SK-N-SH treated with all-trans-retinoic acid at 6 μM for 48 hours (cell line): Measurements from ENCODE around the gene ING1.

ENCODE experiments used
- ARNTL ChIP-seq: fragments of 450-650 bp; formaldehyde crosslinking; IDR thresholded peaks from 2 replicates; pipeline ENCODE4 v1.5.0; 2020; ENCODE audit warnings: low read depth, mild to moderate bottlenecking, moderate library complexity, borderline replicate concordance
- CSDC2 ChIP-seq: fragments of 250-450 bp; sonication (Bioruptor Pico); IDR thresholded peaks from 2 replicates; pipeline ENCODE4 v1.5.0; 2020; ENCODE audit warnings: mild to moderate bottlenecking, moderate library complexity
- CSRNP3 ChIP-seq: fragments of 250-450 bp; sonication (Bioruptor Pico); IDR thresholded peaks from 2 replicates; pipeline ENCODE4 v1.5.1; 2021; ENCODE audit warnings: mild to moderate bottlenecking, moderate library complexity
- ESRRG ChIP-seq: fragments of 250-450 bp; sonication (Bioruptor Pico); IDR thresholded peaks from 2 replicates; pipeline ENCODE4 v1.6.1; 2021; ENCODE audit warnings: mild to moderate bottlenecking
- GLIS3 ChIP-seq: fragments of 250-450 bp; sonication (Bioruptor Pico); IDR thresholded peaks from 2 replicates; pipeline ENCODE4 v1.5.0; 2020; ENCODE audit warnings: mild to moderate bottlenecking, moderate library complexity
- ISL1 ChIP-seq: fragments of 250-450 bp; sonication (Bioruptor Pico); IDR thresholded peaks from 2 replicates; pipeline ENCODE4 v2.1.2; 2022; ENCODE audit warnings: mild to moderate bottlenecking, moderate library complexity
- PATZ1 ChIP-seq: fragments of 250-450 bp; sonication (Bioruptor Pico); IDR thresholded peaks from 2 replicates; pipeline ENCODE4 v1.8.0; 2020; ENCODE audit warnings: mild to moderate bottlenecking, moderate library complexity, borderline replicate concordance
- POU6F1 ChIP-seq: fragments of 250-450 bp; sonication (Bioruptor Pico); IDR thresholded peaks from 2 replicates; pipeline ENCODE4 v1.8.0; 2021; ENCODE audit warnings: low read depth, mild to moderate bottlenecking, moderate library complexity, borderline replicate concordance
- PPARA ChIP-seq: fragments of 250-450 bp; sonication (Bioruptor Pico); IDR thresholded peaks from 2 replicates; pipeline ENCODE4 v1.5.0; 2020; ENCODE audit warnings: mild to moderate bottlenecking, borderline replicate concordance
- RARB ChIP-seq: fragments of 250-450 bp; sonication (Bioruptor Pico); IDR thresholded peaks from 2 replicates; pipeline ENCODE4 v1.8.0; 2021; ENCODE audit warnings: mild to moderate bottlenecking, moderate library complexity
- TOX ChIP-seq: fragments of 250-450 bp; sonication (Bioruptor Pico); IDR thresholded peaks from 2 replicates; pipeline ENCODE4 v1.8.0; 2021; ENCODE audit warnings: mild to moderate bottlenecking, moderate library complexity, borderline replicate concordance
- ZC3H10 ChIP-seq: fragments of 250-450 bp; sonication (Bioruptor Pico); IDR thresholded peaks from 2 replicates; pipeline ENCODE4 v1.5.1; 2021; ENCODE audit warnings: mild to moderate bottlenecking, moderate library complexity
- ZFP3 ChIP-seq: fragments of 250-450 bp; sonication (Bioruptor Pico); IDR thresholded peaks from 2 replicates; pipeline ENCODE4 v1.5.0; 2020; ENCODE audit warnings: mild to moderate bottlenecking, moderate library complexity

GRCh38 chr13:110698689-110699088 lies 14.8 kb upstream of the ING1 start:
- TF ChIP-seq PPARA (CRISPR knock-in tag) (no peak), ZFP3 (CRISPR knock-in tag) (no peak), RARB (CRISPR knock-in tag) (no peak), GLIS3 (CRISPR knock-in tag) (no peak), PATZ1 (no peak), CSDC2 (CRISPR knock-in tag) (no peak), TOX (no peak), ARNTL (CRISPR knock-in tag) (no peak), CSRNP3 (no peak), ZC3H10 (CRISPR knock-in tag) (no peak), ISL1 (CRISPR knock-in tag) (no peak), POU6F1 (CRISPR knock-in tag) (no peak), ESRRG (no peak)
